Stimulated activated CD4-positive, alpha-beta T cell treated with anti-CD3 and anti-CD28 coated beads, Interleukin-15, amount 100 ng/mL, for 1 hour (primary cell): Measurements from ENCODE around the gene PALLD.
"Not testable (repeated sequence)": the region's sequence is repeated elsewhere in the genome, so short reads cannot be mapped to it uniquely, and the experiment has no call there.

Source experiments
- DNase-seq, 2 donors: peaks; one replicate each; pipeline ENCODE4 v3.0.0-alpha.2; 2020; ENCODE audit warnings: low read depth in 1 of 2, low spot score in 1 of 2

Gene PALLD

GRCh38 chr4:168724686-168725411 lies 228.0 kb downstream of the PALLD start:
- no peak for DNase-seq

GRCh38 chr4:168725930-168726329 lies 229.1 kb downstream of the PALLD start:
- no peak for DNase-seq

GRCh38 chr4:168727181-168727580 lies 230.3 kb downstream of the PALLD start:
- not testable (repeated sequence) for DNase-seq

- DNase-seq, result no peak
Measured at GRCh38 chr4:168731006-168731636, 234.3 kb downstream of the PALLD start.

GRCh38 chr4:168731706-168732414 lies 235.0 kb downstream of the PALLD start:
- no peak for DNase-seq

GRCh38 chr4:168732714-168733113 lies 235.9 kb downstream of the PALLD start:
- DNase-seq, result no peak

- no peak for DNase-seq
Measured at GRCh38 chr4:168734703-168735678, 238.1 kb downstream of the PALLD start.

GRCh38 chr4:168735735-168736134 lies 238.9 kb downstream of the PALLD start:
- DNase-seq, result no peak

GRCh38 chr4:168736860-168737805 lies 240.3 kb downstream of the PALLD start:
- no peak for DNase-seq

GRCh38 chr4:168737806-168738172 lies 240.9 kb downstream of the PALLD start:
- no peak for DNase-seq

GRCh38 chr4:168739886-168740285 lies 243.0 kb downstream of the PALLD start:
- DNase-seq, result no peak

GRCh38 chr4:168740691-168741090 lies 243.8 kb downstream of the PALLD start:
- DNase-seq, result no peak

- no peak for DNase-seq
Measured at GRCh38 chr4:168741281-168742173, 244.7 kb downstream of the PALLD start.

- no peak for DNase-seq
Measured at GRCh38 chr4:168743131-168743530, 246.3 kb downstream of the PALLD start.

GRCh38 chr4:168743601-168744000 lies 246.7 kb downstream of the PALLD start:
- no peak for DNase-seq

- DNase-seq, result no peak
Measured at GRCh38 chr4:168744021-168744420, 247.2 kb downstream of the PALLD start.

GRCh38 chr4:168748807-168749206 lies 252.0 kb downstream of the PALLD start:
- DNase-seq, result no peak

GRCh38 chr4:168751263-168752225 lies 254.7 kb downstream of the PALLD start:
- no peak for DNase-seq
